Ovary (tissue), 9 donors: ENCODE measurements around the gene CRBN. TPM values are rescaled to one million over a fixed set of nuclear protein-coding genes. Genes with fewer than 3 reads are reported as not detected.

Experiments used
- DNase-seq, 5 donors: peaks; one replicate each; pipeline ENCODE4 v3.0.0-alpha.2; 2019 to 2020
- H3K27ac ChIP-seq, 2 donors: fragments of 200-600 bp; one replicate each; pipeline versions ENCODE4 v1.5.1 to v1.8.0; 2019 to 2022
- H3K27me3 ChIP-seq: fragments of 200-600 bp; one replicate; pipeline ENCODE4 v1.8.0; 2022
- H3K36me3 ChIP-seq: fragments of 200-600 bp; sonication (generic); one replicate; pipeline ENCODE4 v1.5.1; 2019
- H3K4me1 ChIP-seq: one replicate; pipeline ENCODE4 v1.8.1; 2013; ENCODE audit warnings: mild to moderate bottlenecking, moderate library complexity; ENCODE audit not compliant: insufficient read depth
- H3K4me3 ChIP-seq: fragments of 200-600 bp; sonication (generic); one replicate; pipeline ENCODE4 v1.5.1; 2017
- H3K9me3 ChIP-seq, 2 donors: fragments of 200-600 bp in 1 of 2; sonication (generic) in 1 of 2; one replicate each; pipeline versions ENCODE4 v1.5.1 to v1.8.1; 2013 to 2019; ENCODE audit warnings: mild to moderate bottlenecking in 1 of 2, moderate library complexity in 1 of 2
- CTCF ChIP-seq, 3 donors: fragments of 450-650 bp in 2 of 3; fragments of 200-600 bp in 1 of 3; IDR thresholded peaks; one replicate each; pipeline versions ENCODE4 v1.5.1 to v1.8.0; 2016 to 2022; ENCODE audit warnings: antibody characterized with exemption in 3 of 3, mild to moderate bottlenecking in 1 of 3
- EP300 ChIP-seq: sonication (generic); formaldehyde crosslinking; IDR thresholded peaks from one replicate; pipeline ENCODE4 v1.6.1; 2017; ENCODE audit warnings: antibody characterized with exemption
- POLR2A ChIP-seq: fragments of 450-650 bp; IDR thresholded peaks from one replicate; pipeline ENCODE4 v1.6.1; 2017; ENCODE audit warnings: antibody characterized with exemption, mild to moderate bottlenecking, moderate library complexity
- WGBS, 3 donors: extraction: QIAGEN DNeasy Blood & Tissue Kit in 1 of 3; methylation state at CpG; one replicate each; pipeline versions ENCODE4 v1.1.5 to v1.1.7; 2013 to 2017; 5-methylcytosine and 5-hydroxymethylcytosine counted together
- intact Hi-C, 4 donors: fragments of 100-400 bp; cut with DNase I; formaldehyde crosslinking; loops; one replicate each; pipeline versions ENCODE4 v1.11.0 to v1.15.1; 2022 to 2023
- polyA plus RNA-seq, 2 donors: library from polyadenylated mRNA; stranded (reverse); fragments of 200-250 nt in 1 of 2; fragments of 350-450 nt in 1 of 2; fragmentation: Illumina TruSeq in 1 of 2; extraction: RNeasy Lipid Tissue Mini Kit (QIAGEN cat#74804) in 1 of 2; gene quantifications; one replicate each; pipeline ENCODE4 v1.2.3, GENCODE V29; 2013 to 2014
- total RNA-seq, 7 donors: library from RNA; depleted of rRNA in 2 of 7; stranded (reverse); fragments of >200 nt in 2 of 7; fragmentation: NEBNext Ultra II Directional in 3 of 7; extraction: Animal tissue kit (Norgen Biotek cat#: 25700) in 3 of 7; gene quantifications; one replicate each; pipeline versions ENCODE4 v1.1.0 to v1.2.4, GENCODE V29; 2016 to 2023
- donor health status: DM: no; HTN: no; CAD: no; lungs with moderate emphysema.
- donor health status: DM: no; HTN: no; CAD: no.
- donor health status: Bipolar disorder and iron deficiency.
- donor health status: DM: yes; HTN: yes; CAD: no.
- donor health status: DM: no; HTN: no; CAD: no.
- donor health status: DM: yes; HTN: yes; CAD: no.

The CRBN gene
- total and polyA plus RNA-seq, 9 donors, result 39.1 to 102 (median 54.8) TPM

- intact Hi-C loops, result no loop called here
- DNase-seq, result no peak
- H3K4me3 ChIP-seq, result no peak overlapping the region
- no peaks in the 10 kb centered on the region for H3K27me3 ChIP-seq
- no peak overlapping the region for H3K27ac ChIP-seq
- no peak for TF ChIP-seq POLR2A
- no peak for TF ChIP-seq CTCF (IDR thresholded peaks at IDR 0.05)
- TF ChIP-seq EP300, result no peak
- 92 to 95% (median 95%) methylated on average over 5 of the region's 5 CpGs for WGBS, 3 donors
- no peaks in the 10 kb centered on the region for H3K4me1 ChIP-seq
- H3K36me3 ChIP-seq, result no peaks in the 10 kb centered on the region
- H3K9me3 ChIP-seq, result no peaks in the 10 kb centered on the region
Observed at GRCh38 chr3:3154879-3155610, 24.4 kb downstream of the CRBN start.

GRCh38 chr3:3151513-3151912 is 28.0 kb downstream of the CRBN start:
- intact Hi-C loops, result no loop called here

GRCh38 chr3:3149560-3149959 is 29.9 kb downstream of the CRBN start:
- TF ChIP-seq EP300 (no peak), POLR2A (no peak), CTCF (IDR thresholded peaks at IDR 0.05) (no peak)
- Histone ChIP-seq H3K27me3 (no peaks in the 10 kb centered on the region), H3K4me1 (no peaks in the 10 kb centered on the region), H3K27ac (no peak overlapping the region), H3K9me3 (no peaks in the 10 kb centered on the region), H3K36me3 (no peaks in the 10 kb centered on the region), H3K4me3 (no peak overlapping the region)
- intact Hi-C loops, result no loop called here
- WGBS, 3 donors, result 78 to 88% (median 87%) methylated on average over 1 of the region's 1 CpG
- no peak for DNase-seq

More at GRCh38 chr3:3151513-3151912, 28.0 kb downstream of the CRBN start:
- no peaks in the 10 kb centered on the region for H3K27me3 ChIP-seq
- no peak for DNase-seq
- H3K36me3 ChIP-seq, result no peaks in the 10 kb centered on the region
- H3K4me1 ChIP-seq, result no peaks in the 10 kb centered on the region
- H3K4me3 ChIP-seq, result no peak overlapping the region
- H3K27ac ChIP-seq, result no peak overlapping the region
- no peaks in the 10 kb centered on the region for H3K9me3 ChIP-seq
- no peak for TF ChIP-seq POLR2A
- no peak for TF ChIP-seq EP300
- TF ChIP-seq CTCF (IDR thresholded peaks at IDR 0.05), result no peak
- 24 to 57% (median 32%) methylated on average over 1 of the region's 1 CpG for WGBS, 3 donors

- Histone ChIP-seq H3K4me1 (no peaks in the 10 kb centered on the region), H3K4me3 (no peak overlapping the region), H3K27me3 (peaks cover 2% of the 10 kb centered on the region), H3K27ac (no peak overlapping the region), H3K9me3 (no peaks in the 10 kb centered on the region), H3K36me3 (no peaks in the 10 kb centered on the region)
- WGBS, 3 donors, result 25 to 59% (median 39%) methylated on average over 8 of the region's 8 CpGs
- TF ChIP-seq POLR2A, result no peak
- TF ChIP-seq EP300, result no peak
- TF ChIP-seq CTCF (IDR thresholded peaks at IDR 0.05), result no peak
- no peak for DNase-seq
- intact Hi-C loops, result no loop called here
Observed at GRCh38 chr3:3145831-3146230, 33.7 kb downstream of the CRBN start.
